T47D (cell line): ENCODE data around the gene MGA.
"Not testable (repeated sequence)": the region's sequence is repeated elsewhere in the genome, so short reads cannot be mapped to it uniquely, and the experiment has no call there.

ENCODE experiments used
- DNase-seq, 2 experiments: peaks; one replicate each; pipeline versions ENCODE4 v3.0.0 to v3.0.0-alpha.2; 2011 to 2012; ENCODE audit warnings: low read depth in 1 of 2, low spot score in 1 of 2
- JUND ChIP-seq: IDR thresholded peaks from 2 replicates; pipeline ENCODE4 v1.6.1; 2012; ENCODE audit warnings: low read depth
- in situ Hi-C: cut with HindIII; loops from 2 replicates; pipeline ENCODE4 v1.10.0; 2016; ENCODE audit warnings: low sequenced_read_pairs, low pct_unique_long_range_greater_than_20kb

MGA gene

DNA sequence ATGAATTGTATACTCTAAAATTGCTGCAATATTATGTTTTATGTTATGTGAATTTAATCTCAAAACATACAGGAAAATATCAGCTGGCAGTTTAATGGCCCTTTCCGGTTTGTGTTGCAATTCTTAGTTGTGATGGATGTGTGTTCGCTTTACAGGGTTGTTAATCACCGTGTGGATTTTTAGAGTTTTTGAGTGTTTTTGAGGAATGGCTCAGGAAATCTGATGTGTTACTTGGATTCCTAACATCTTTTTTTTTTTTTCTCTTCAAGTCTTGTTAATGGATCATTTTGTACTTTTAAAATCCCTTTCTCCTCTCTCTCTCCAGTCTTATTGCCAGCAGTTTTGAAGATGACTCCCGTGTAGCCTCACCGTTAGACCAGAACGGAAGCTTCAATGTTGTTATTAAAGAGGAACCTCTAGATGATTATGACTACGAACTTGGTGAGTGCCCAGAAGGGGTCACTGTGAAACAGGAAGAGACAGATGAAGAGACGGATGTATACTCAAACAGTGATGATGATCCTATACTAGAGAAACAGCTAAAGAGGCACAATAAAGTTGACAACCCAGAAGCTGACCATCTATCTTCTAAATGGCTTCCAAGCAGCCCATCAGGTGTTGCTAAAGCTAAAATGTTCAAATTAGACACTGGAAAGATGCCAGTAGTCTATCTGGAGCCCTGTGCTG is 35.7 kb downstream of the MGA start:
- no peak for TF ChIP-seq JUND
- in situ Hi-C loops = no loop called here
- DNase-seq = peak in 1 of 2 experiments; percentile 51

- DNase-seq = no peak
- TF ChIP-seq JUND = no peak
- in situ Hi-C loops = no loop called here
These were observed 38.6 kb downstream of the MGA start for GRCh38 chr15:41698779-41699178.

- no peak for TF ChIP-seq JUND
- in situ Hi-C loops = no loop called here
- no peak for DNase-seq
These were observed 42.9 kb downstream of the MGA start for GRCh38 chr15:41703120-41703519.

DNA sequence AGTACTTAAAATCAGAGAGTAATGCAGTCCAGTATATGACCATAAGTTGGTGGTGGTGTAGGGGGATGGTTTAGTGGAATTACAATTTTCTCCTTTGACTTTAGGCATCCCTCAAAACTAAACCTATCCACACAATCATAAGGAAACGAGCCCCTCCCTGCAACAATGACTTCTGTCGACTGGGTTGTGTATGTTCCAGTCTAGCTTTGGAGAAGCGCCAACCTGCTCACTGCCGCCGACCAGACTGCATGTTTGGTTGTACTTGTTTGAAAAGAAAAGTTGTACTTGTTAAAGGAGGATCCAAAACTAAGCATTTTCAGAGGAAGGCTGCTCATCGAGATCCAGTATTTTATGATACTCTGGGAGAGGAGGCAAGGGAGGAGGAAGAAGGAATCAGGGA is 52.8 kb downstream of the MGA start:
- no peak for DNase-seq
- in situ Hi-C loops = no loop called here
- TF ChIP-seq JUND = no peak

DNA sequence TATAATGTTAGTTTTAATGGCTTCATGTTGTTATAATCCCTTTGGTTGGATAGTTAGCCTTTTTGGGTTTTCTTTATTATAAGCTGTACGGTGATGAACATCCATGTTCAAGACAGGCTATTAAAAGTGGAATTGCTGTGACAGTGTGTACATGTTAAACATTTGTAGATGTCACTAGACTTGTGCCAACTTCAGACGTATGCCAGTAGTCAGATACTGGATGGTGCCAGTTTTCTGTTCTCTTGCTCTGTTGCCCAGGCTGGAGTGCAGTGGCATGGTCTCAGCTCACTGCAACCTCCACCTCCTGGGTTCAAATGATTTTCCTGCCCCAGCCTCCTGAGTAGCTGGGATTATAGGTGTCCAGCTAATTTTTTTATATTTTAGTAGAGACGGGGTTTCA is 54.1 kb downstream of the MGA start:
- in situ Hi-C loops = no loop called here
- no peak for DNase-seq
- TF ChIP-seq JUND = no peak

DNA sequence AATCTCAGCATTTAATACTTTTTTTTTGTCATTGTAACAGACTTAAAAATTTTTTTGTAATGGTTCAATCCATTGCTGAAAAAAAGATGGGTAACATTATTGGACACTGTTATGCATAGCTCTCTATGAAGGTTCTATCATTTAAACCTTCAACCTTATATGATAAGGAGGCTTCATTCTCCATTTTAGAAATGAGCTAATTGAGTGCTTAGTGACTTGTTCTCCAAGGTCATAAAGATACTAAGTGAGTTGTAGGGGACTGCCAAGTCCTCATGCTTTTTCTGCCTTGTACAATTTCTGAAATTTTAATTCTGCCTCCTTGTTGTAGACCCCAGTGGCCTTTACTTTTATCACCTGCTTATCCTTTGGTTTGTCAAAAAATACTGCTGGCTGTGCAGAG is 56.7 kb downstream of the MGA start:
- no peak for DNase-seq
- in situ Hi-C loops = no loop called here
- no peak for TF ChIP-seq JUND

- no peak for DNase-seq
- no peak for TF ChIP-seq JUND
- in situ Hi-C loops = no loop called here
These were observed 66.9 kb downstream of the MGA start for GRCh38 chr15:41727143-41727542.

DNA sequence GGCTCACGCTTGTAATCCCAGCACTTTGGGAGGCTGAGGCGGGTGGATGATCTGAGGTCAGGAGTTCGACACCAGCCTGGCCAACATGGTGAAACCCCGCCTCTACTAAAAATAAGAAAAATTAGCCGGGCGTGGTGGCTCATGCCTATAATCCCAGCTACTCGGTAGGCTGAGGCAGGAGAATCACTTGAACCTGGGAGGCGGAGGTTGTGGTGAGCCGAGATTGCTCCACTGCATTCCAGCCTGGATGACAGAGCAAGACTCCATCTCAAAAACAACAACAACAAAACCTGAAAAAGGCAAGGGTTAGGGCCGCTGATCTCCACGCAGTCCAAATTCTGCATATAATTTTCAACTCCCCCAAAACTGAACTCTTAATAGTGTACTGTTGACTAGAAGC is 67.9 kb downstream of the MGA start:
- DNase-seq, in situ Hi-C loops: not testable (repeated sequence)

DNA sequence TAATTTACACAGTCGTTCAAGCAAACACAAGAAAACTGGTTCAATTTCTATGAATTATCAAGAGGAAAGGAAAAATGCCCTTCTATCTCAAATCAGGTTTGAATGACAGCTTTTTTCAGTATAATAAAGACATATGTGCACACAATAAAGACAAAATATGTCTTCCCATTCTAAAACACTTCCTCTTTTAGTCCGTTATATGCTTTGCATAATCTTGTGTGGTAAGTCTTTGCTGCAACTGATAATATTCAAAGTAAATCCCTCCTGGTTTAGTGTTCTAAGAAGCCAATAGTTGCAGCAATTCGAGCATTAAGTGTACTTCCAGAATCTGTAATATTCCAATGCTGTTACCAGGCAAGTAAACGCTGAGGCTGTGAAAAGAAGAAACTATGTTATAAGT is 70.3 kb downstream of the MGA start:
- in situ Hi-C loops = no loop called here
- no peak for DNase-seq
- no peak for TF ChIP-seq JUND

- no peak for DNase-seq
- in situ Hi-C loops = no loop called here
These were observed 72.3 kb downstream of the MGA start for GRCh38 chr15:41732483-41732882.

GRCh38 chr15:41734079-41734478 is 73.9 kb downstream of the MGA start:
- TF ChIP-seq JUND = no peak
- in situ Hi-C loops = no loop called here
- no peak for DNase-seq

More at GRCh38 chr15:41732483-41732882, 72.3 kb downstream of the MGA start:
- TF ChIP-seq JUND = no peak

- no peak for TF ChIP-seq JUND
- no peak for DNase-seq
- in situ Hi-C loops = no loop called here
These were observed 74.8 kb downstream of the MGA start for GRCh38 chr15:41735046-41735445.

DNA sequence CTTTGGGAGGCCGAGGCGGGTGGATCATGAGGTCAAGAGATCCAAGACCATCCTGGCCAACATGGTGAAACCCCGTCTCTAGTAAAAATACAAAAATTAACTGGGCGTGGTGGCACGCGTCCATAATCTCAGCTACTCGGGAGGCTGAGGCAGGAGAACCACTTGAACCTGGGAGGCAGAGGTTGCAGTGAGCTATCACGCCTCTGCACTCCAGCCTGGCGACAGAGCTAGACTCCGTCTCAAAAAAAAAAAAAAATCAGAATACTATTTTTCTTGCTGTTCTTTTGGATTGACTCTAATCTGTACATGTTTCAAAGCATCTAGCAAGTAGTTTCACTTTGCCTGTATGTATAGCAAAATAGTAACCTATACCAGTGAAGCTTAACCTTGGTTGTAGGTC is 75.3 kb downstream of the MGA start:
- in situ Hi-C loops, DNase-seq: not testable (repeated sequence)

DNA sequence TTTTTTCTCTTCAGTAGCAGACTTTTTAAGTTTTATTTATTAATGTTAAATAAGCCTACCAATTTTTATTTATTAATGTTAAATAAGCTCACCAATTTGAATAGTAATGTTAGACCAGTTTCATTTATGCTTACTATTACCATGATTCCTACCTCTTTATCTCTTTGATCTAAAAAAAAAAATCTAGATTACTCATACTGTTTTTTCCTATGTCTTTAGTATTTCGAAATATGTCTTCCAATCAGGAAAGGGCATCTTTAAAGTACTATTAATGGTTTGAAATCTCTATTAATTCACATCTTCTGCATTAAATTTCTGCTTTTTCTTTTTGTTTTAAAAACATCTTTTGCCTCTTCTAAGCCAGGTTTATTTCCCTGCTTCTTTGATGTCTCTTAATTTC is 86.6 kb downstream of the MGA start:
- no peak for TF ChIP-seq JUND
- DNase-seq = no peak
- in situ Hi-C loops = no loop called here
